Adrenal gland (tissue), 12 donors: ENCODE data around the gene CUEDC1. TPM values are rescaled to one million over a fixed set of nuclear protein-coding genes. Genes with fewer than 3 reads are reported as not detected.

Experiments
- DNase-seq, 7 donors: peaks; one replicate each; pipeline ENCODE4 v3.0.0-alpha.2; 2019 to 2020
- H3K27ac ChIP-seq, 5 donors: fragments of 200-600 bp; sonication (generic) in 4 of 5; 1 replicate in 3 of 5; 2 replicates in 2 of 5; pipeline versions ENCODE4 v1.5.1 to v1.8.0; 2016 to 2020; ENCODE audit warnings: mild to moderate bottlenecking in 1 of 5
- H3K27me3 ChIP-seq: fragments of 200-600 bp; 2 replicates; pipeline ENCODE4 v1.8.0; 2021
- H3K36me3 ChIP-seq, 2 donors: fragments of 200-600 bp; replicated peaks in 1 of 2; 1 replicate in 1 of 2; 2 replicates in 1 of 2; pipeline versions ENCODE4 v1.5.1 to v1.8.0; 2018 to 2022
- H3K4me1 ChIP-seq, 2 donors: fragments of 200-600 bp; replicated peaks in 1 of 2; 1 replicate in 1 of 2; 2 replicates in 1 of 2; pipeline versions ENCODE4 v1.5.1 to v1.8.0; 2018 to 2021
- H3K4me3 ChIP-seq, 4 donors: fragments of 200-600 bp; sonication (generic) in 3 of 4; one replicate each; pipeline ENCODE4 v1.5.1; 2016 to 2018
- H3K9me3 ChIP-seq, 3 donors: fragments of 200-600 bp; sonication (generic) in 1 of 3; replicated peaks in 1 of 3; 1 replicate in 2 of 3; 2 replicates in 1 of 3; pipeline versions ENCODE4 v1.5.1 to v1.8.0; 2016 to 2021
- CTCF ChIP-seq, 6 experiments: fragments of 450-650 bp in 4 of 6; fragments of 200-600 bp in 2 of 6; sonication (generic) in 1 of 6; IDR thresholded peaks; 1 replicate in 5 of 6; 2 replicates in 1 of 6; pipeline versions ENCODE4 v1.5.1 to v1.8.0; 2016 to 2021; ENCODE audit warnings: antibody characterized with exemption in 6 of 6, mild to moderate bottlenecking in 2 of 6, moderate library complexity in 1 of 6
- POLR2A ChIP-seq, 2 donors: fragments of 450-650 bp; IDR thresholded peaks; one replicate each; pipeline ENCODE4 v1.6.1; 2017; ENCODE audit warnings: antibody characterized with exemption in 2 of 2, mild to moderate bottlenecking in 2 of 2, moderate library complexity in 1 of 2
- WGBS, 4 donors: extraction: QIAGEN DNeasy Blood & Tissue Kit in 2 of 4; methylation state at CpG; one replicate each; pipeline versions ENCODE4 v1.1.5 to v1.1.7; 2013 to 2017; 5-methylcytosine and 5-hydroxymethylcytosine counted together
- intact Hi-C, 2 donors: fragments of 100-400 bp; cut with DNase I; formaldehyde crosslinking; loops; one replicate each; pipeline versions ENCODE4 v1.14.1 to v1.15.0; 2022 to 2023
- polyA plus RNA-seq, 3 donors: library from polyadenylated mRNA; stranded (reverse); fragments of 200-250 nt in 2 of 3; fragments of 350-450 nt in 1 of 3; fragmentation: Illumina TruSeq in 1 of 3; extraction: RNeasy Lipid Tissue Mini Kit (QIAGEN cat#74804) in 1 of 3; gene quantifications; one replicate each; pipeline ENCODE4 v1.2.3, GENCODE V29; 2013 to 2014
- total RNA-seq, 9 donors: library from RNA; depleted of rRNA in 4 of 9; stranded (reverse); fragments of >200 nt in 4 of 9; fragments of 120-200 nt in 1 of 9; fragmentation: NEBNext Ultra II Directional in 1 of 9; extraction: Animal tissue kit (Norgen Biotek cat#: 25700) in 1 of 9; gene quantifications; one replicate each; pipeline versions ENCODE4 v1.1.0 to v1.2.4, GENCODE V29; 2013 to 2023
- donor health status: healthy with polysubstance abuse.
- donor health status: Bipolar disorder and iron deficiency.
- donor health status: DM: yes; HTN: yes; CAD: no.
- donor health status: DM: no; HTN: no; CAD: no.
- donor health status: DM: no; HTN: no; CAD: no.
- donor health status: DM: yes; HTN: yes; CAD: no.

CUEDC1 gene
- total and polyA plus RNA-seq, 12 donors = 9.4 to 47.3 (median 39.0) TPM

GRCh38 chr17:57877803-57878377 lies 77.3 kb downstream of the CUEDC1 start:
- H3K9me3 ChIP-seq = no peaks in the 10 kb centered on the region
- intact Hi-C loops = no loop called here
- H3K4me1 ChIP-seq = peaks cover 28 to 67% of the 10 kb centered on the region in 2 donors
- 66 to 78% (median 70%) methylated on average over 9 of the region's 9 CpGs for WGBS, 4 donors
- H3K36me3 ChIP-seq = peaks cover 0 to 18% of the 10 kb centered on the region in 2 donors
- no peak for DNase-seq
- H3K27ac ChIP-seq = peak overlapping the region in 1 of 5 donors; percentile 12
- no peak overlapping the region for H3K4me3 ChIP-seq
- TF ChIP-seq CTCF (IDR thresholded peaks at IDR 0.05) = no peak
- no peaks in the 10 kb centered on the region for H3K27me3 ChIP-seq

- Histone ChIP-seq H3K27me3 (no peaks in the 10 kb centered on the region), H3K4me1 (peaks cover 32 to 76% of the 10 kb centered on the region in 2 donors), H3K9me3 (no peaks in the 10 kb centered on the region), H3K4me3 (no peak overlapping the region), H3K36me3 (peaks cover 0 to 23% of the 10 kb centered on the region in 2 donors), H3K27ac (peak overlapping the region in 3 of 5 donors; percentile 72 to 95 (median 90))
- 66 to 83% (median 74%) methylated on average over 2 of the region's 2 CpGs for WGBS, 4 donors
- no peak for DNase-seq
- TF ChIP-seq CTCF (IDR thresholded peaks at IDR 0.05) (no peak), POLR2A (IDR thresholded peaks at IDR 0.05) (no peak)
- intact Hi-C loops = no loop called here
Measured at GRCh38 chr17:57876866-57877237, 78.4 kb downstream of the CUEDC1 start.

DNA sequence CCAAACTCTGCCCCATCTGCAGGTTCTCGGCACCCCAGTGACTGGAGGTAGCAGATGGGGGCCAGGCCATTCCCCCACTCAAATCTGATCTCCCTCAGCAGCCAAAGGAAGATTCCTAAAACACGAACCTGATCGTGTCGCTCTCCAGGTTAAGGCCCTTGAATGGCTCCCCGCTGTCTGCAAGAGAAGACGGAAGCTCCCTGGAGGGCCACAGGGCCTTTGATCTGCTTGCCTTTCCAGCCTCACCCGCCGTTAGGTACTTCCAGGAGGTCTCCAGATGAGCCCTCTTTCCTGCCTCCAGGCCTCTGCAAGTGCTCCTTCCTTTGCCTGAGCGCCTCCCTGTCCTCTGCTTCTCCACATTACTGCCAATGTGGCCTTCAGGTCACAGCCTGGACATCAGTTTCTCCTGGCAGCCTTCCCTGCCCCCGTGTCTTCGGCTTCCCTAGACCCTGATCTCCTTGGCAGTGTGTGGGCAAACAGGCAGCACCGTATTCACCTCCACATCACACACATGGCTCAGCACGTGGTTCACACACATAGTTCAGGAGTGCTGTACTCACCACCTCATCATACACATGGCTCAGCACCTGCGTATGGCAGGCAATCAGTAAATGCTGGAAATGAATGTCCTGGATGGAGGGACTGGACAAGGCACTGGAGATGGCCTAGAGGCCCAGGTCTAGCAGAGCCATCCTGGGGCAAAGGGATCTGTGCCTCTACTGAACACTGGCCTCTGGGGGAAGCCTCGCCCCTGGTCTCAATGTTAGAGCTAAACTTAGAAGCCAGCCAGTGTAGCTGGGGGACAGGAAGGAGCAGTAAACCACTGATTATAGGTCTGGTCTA lies 79.0 kb downstream of the CUEDC1 start:
- DNase-seq = no peak
- Histone ChIP-seq H3K27me3 (no peaks in the 10 kb centered on the region), H3K4me3 (no peak overlapping the region), H3K9me3 (no peaks in the 10 kb centered on the region), H3K27ac (peak overlapping the region; percentile 1 to 95 (median 83)), H3K4me1 (peaks cover 31 to 76% of the 10 kb centered on the region in 2 donors), H3K36me3 (peaks cover 0 to 25% of the 10 kb centered on the region in 2 donors)
- no peak for TF ChIP-seq CTCF (IDR thresholded peaks at IDR 0.05)
- no peak for TF ChIP-seq POLR2A (IDR thresholded peaks at IDR 0.05)
- 76 to 83% (median 82%) methylated on average over 12 to 15 of the region's 15 CpGs for WGBS, 4 donors
- intact Hi-C loops = no loop called here

DNA sequence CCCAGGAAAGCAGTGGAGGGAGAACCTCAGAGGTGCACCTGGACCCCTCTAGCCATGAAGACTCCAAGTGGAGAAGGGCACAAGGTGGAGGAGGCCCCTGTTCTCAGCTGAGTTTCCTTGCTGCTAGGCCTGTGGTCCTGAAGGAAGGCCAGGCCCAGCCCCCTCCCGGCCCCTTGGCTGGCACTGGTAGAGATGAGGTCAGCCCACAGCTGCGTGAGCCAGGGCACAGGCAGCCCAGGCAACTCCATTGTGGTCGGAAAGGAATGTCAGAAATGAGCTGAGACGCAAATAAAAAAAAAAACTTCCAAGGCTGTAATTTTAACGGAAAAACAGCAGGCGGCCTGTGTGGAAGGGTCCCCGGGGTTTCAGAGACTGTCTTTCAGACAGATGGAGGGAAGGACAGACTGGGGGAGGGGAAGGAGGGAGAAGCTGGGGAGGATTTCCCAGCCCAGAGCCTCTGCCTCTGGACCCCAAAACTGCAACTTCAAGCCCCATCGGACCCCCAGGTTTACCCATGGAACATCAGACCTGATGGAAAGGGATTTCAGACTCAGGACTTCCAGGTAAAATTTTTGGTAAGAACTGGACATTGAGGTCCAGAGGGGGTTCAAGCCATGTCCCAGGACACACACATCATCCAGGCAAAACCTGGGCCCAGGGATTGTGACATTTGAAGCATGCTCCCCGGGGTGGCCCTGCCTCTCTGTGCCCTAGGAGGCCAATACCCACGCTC lies 79.8 kb downstream of the CUEDC1 start:
- peaks cover 31 to 78% of the 10 kb centered on the region in 2 donors for H3K4me1 ChIP-seq
- intact Hi-C loops = no loop called here
- H3K27ac ChIP-seq = peak overlapping the region; percentile 6 to 95 (median 90)
- no peak overlapping the region for H3K4me3 ChIP-seq
- H3K27me3 ChIP-seq = no peaks in the 10 kb centered on the region
- peaks cover 0 to 25% of the 10 kb centered on the region in 2 donors for H3K36me3 ChIP-seq
- WGBS, 4 donors = 15 to 23% (median 21%) methylated on average over 9 to 10 of the region's 10 CpGs
- DNase-seq = peak; percentile 83 to 96 (median 92)
- no peaks in the 10 kb centered on the region for H3K9me3 ChIP-seq
- TF ChIP-seq POLR2A (IDR thresholded peaks at IDR 0.05) (peak in 1 of 2 donors; percentile 9), CTCF (IDR thresholded peaks at IDR 0.05) (peak; percentile 45 to 88 (median 62))
